NCI-H524 treated with DMSO at 0.1 percent for 48 hours (cell line): ENCODE results near the gene OPHN1.
"Not testable (repeated sequence)": the region's sequence is repeated elsewhere in the genome, so short reads cannot be mapped to it uniquely, and the experiment has no call there.

Source experiments
- DNase-seq: peaks from one replicate; lab custom pipeline; 2025; lab: John Stamatoyannopoulos, UW

Gene OPHN1

GRCh38 chrX:68358679-68359078, 74.6 kb downstream of the OPHN1 start:
- DNase-seq: no peak

GRCh38 chrX:68355629-68355920, 77.7 kb downstream of the OPHN1 start:
- no peak for DNase-seq

- no peak for DNase-seq
Observed at GRCh38 chrX:68354879-68355628, 78.2 kb downstream of the OPHN1 start.

- no peak for DNase-seq
Observed at GRCh38 chrX:68345025-68345424, 88.3 kb downstream of the OPHN1 start.

GRCh38 chrX:68343551-68343950, 89.7 kb downstream of the OPHN1 start:
- no peak for DNase-seq

- no peak for DNase-seq
Observed at GRCh38 chrX:68332201-68332731, 101.0 kb downstream of the OPHN1 start.

- DNase-seq: not testable (repeated sequence)
Observed at GRCh38 chrX:68326841-68327240, 106.5 kb downstream of the OPHN1 start.

GRCh38 chrX:68307769-68308168, 125.5 kb downstream of the OPHN1 start:
- no peak for DNase-seq

- DNase-seq: no peak
Observed at GRCh38 chrX:68304602-68305001, 128.7 kb downstream of the OPHN1 start.

- no peak for DNase-seq
Observed at GRCh38 chrX:68299898-68300297, 133.4 kb downstream of the OPHN1 start.

GRCh38 chrX:68292471-68292870, 140.8 kb downstream of the OPHN1 start:
- no peak for DNase-seq

GRCh38 chrX:68288127-68288526, 145.2 kb downstream of the OPHN1 start:
- no peak for DNase-seq

GRCh38 chrX:68287419-68287818, 145.9 kb downstream of the OPHN1 start:
- no peak for DNase-seq

GRCh38 chrX:68286980-68287379, 146.3 kb downstream of the OPHN1 start:
- DNase-seq: no peak

GRCh38 chrX:68286076-68286475, 147.2 kb downstream of the OPHN1 start:
- DNase-seq: no peak

GRCh38 chrX:68284281-68284904, 148.9 kb downstream of the OPHN1 start:
- no peak for DNase-seq

GRCh38 chrX:68273887-68274286, 159.4 kb downstream of the OPHN1 start:
- DNase-seq: no peak

- DNase-seq: not testable (repeated sequence)
Observed at GRCh38 chrX:68264793-68265192, 168.5 kb downstream of the OPHN1 start.

- no peak for DNase-seq
Observed at GRCh38 chrX:68261060-68261672, 172.1 kb downstream of the OPHN1 start.

- no peak for DNase-seq
Observed at GRCh38 chrX:68256990-68257389, 176.3 kb downstream of the OPHN1 start.

- no peak for DNase-seq
Observed at GRCh38 chrX:68254738-68255645, 178.3 kb downstream of the OPHN1 start.

- DNase-seq: no peak
Observed at GRCh38 chrX:68252664-68253063, 180.6 kb downstream of the OPHN1 start.
